K562 (cell line): Measurements from ENCODE around the gene PDE8B. TPM values are rescaled to one million over a fixed set of nuclear protein-coding genes. Genes with fewer than 3 reads are reported as not detected.

Experiments
- ATAC-seq: fragments of 200-7000 bp; cut with Tn5 transposase; 3 replicates; pipeline ENCODE4 v1.9.1; 2020; ENCODE audit warnings: moderate library complexity
- BruUV-seq: library from RNA; stranded (reverse); fragments of 400-500 nt; replicated peaks from 2 replicates; lab custom pipeline; 2021; lab: Mats Ljungman, UMichigan
- CTCF ChIA-PET: fragments of 300-600 bp; formaldehyde crosslinking; extraction: SDS; loops from one replicate; lab custom pipeline; 2021; ENCODE audit warnings: low intra/inter-chr PET ratio; lab: Yijun Ruan, JAX
- POLR2A ChIA-PET: fragments of 300-600, 350-650 bp; sonication (Branson Sonifier 250); formaldehyde crosslinking; extraction: SDS; loops from one replicate; lab custom pipeline; 2021; ENCODE audit warnings: antibody characterized with exemption, inconsistent platforms; lab: Yijun Ruan, JAX
- DNase-seq, 4 experiments: peaks; one replicate each; pipeline versions ENCODE4 v3.0.0 to v3.0.0-alpha.2; 2011 to 2018; ENCODE audit warnings: low spot score in 3 of 4, mixed read lengths in 3 of 4; ENCODE audit errors: extremely low read depth in 1 of 4
- FAIRE-seq: peaks from 2 replicates; lab custom pipeline; 2011; peaks lifted over from hg19 to GRCh38; lab: Jason Lieb, UNC
- H2AFZ ChIP-seq: 2 replicates; pipeline ENCODE4 v1.6.0; 2011; ENCODE audit warnings: low read depth, low read length, control low read depth, inconsistent platforms
- H3K27ac ChIP-seq: fragments of 200-600 bp; 3 replicates; pipeline ENCODE4 v1.8.0; 2011; ENCODE audit warnings: low read depth, mild to moderate bottlenecking, control low read depth, inconsistent platforms, low read length, moderate library complexity, mixed read lengths; ENCODE audit errors: extremely low read depth
- H3K27me3 ChIP-seq, 2 experiments: fragments of 300-600 bp in 1 of 2; 2 replicates in 1 of 2; 3 replicates in 1 of 2; pipeline versions ENCODE4 v1.6.0 to v1.8.0; 2011; ENCODE audit warnings: inconsistent platforms in 2 of 2, low read length in 2 of 2, mild to moderate bottlenecking in 1 of 2, mixed read lengths in 1 of 2, moderate library complexity in 1 of 2; ENCODE audit not compliant: control insufficient read depth in 2 of 2, insufficient read depth in 2 of 2
- H3K36me3 ChIP-seq: fragments of 300-600 bp; 3 replicates; pipeline ENCODE4 v1.8.0; 2011; ENCODE audit warnings: mild to moderate bottlenecking, low read length, inconsistent platforms; ENCODE audit not compliant: control insufficient read depth, insufficient read depth
- H3K4me1 ChIP-seq, 2 experiments: fragments of 200-600 bp in 1 of 2; replicated peaks in 1 of 2; 2 replicates in 1 of 2; 3 replicates in 1 of 2; pipeline versions ENCODE4 v1.5.1 to v1.8.0; 2011; ENCODE audit warnings: inconsistent platforms in 2 of 2, low read length in 2 of 2, mild to moderate bottlenecking in 1 of 2, mixed read lengths in 1 of 2, moderate library complexity in 1 of 2; ENCODE audit not compliant: control insufficient read depth in 2 of 2, insufficient read depth in 2 of 2
- H3K4me2 ChIP-seq: 2 replicates; pipeline ENCODE4 v1.6.1; 2011; ENCODE audit warnings: low read length, control low read depth, inconsistent platforms, mixed read lengths; ENCODE audit not compliant: insufficient read depth
- H3K4me3 ChIP-seq: fragments of 200-600 bp; sonication (generic), shearing (Covaris generic); 2 replicates; pipeline ENCODE4 v1.5.1; 2016; ENCODE audit warnings: control low read depth, inconsistent platforms
- H3K79me2 ChIP-seq: fragments of 200-600 bp; 3 replicates; pipeline ENCODE4 v1.8.0; 2011; ENCODE audit warnings: low read length, inconsistent platforms; ENCODE audit not compliant: control insufficient read depth, insufficient read depth
- H3K9ac ChIP-seq, 2 experiments: 2 replicates each; pipeline versions ENCODE4 v1.6.0 to v1.6.1; 2011; ENCODE audit warnings: low read depth in 2 of 2, low read length in 2 of 2, control low read depth in 1 of 2, inconsistent platforms in 1 of 2, mild to moderate bottlenecking in 1 of 2, mixed read lengths in 1 of 2; ENCODE audit not compliant: insufficient read depth in 1 of 2
- H3K9me1 ChIP-seq: one replicate; pipeline ENCODE4 v1.6.0; 2011; ENCODE audit warnings: inconsistent platforms, mild to moderate bottlenecking, low read length, moderate library complexity; ENCODE audit not compliant: control insufficient read depth, insufficient read depth
- H3K9me3 ChIP-seq: replicated peaks from 2 replicates; pipeline ENCODE4 v1.5.1; 2011; ENCODE audit warnings: low read depth, low read length, inconsistent platforms; ENCODE audit not compliant: control insufficient read depth, insufficient read depth
- H4K20me1 ChIP-seq: replicated peaks from 2 replicates; pipeline ENCODE4 v1.6.1; 2011; ENCODE audit warnings: low read length, inconsistent platforms, mixed read lengths; ENCODE audit not compliant: control insufficient read depth, insufficient read depth
- GTF2F1 ChIP-seq: IDR thresholded peaks from 2 replicates; pipeline ENCODE4 v1.6.1; 2011; ENCODE audit warnings: low read depth, low read length, improper control_type of control experiment
- MYNN ChIP-seq, 2 experiments: sonication (generic); formaldehyde crosslinking in 1 of 2; IDR thresholded peaks; 2 replicates each; pipeline versions ENCODE4 v1.5.0 to v1.6.1; 2016 to 2020; ENCODE audit warnings: antibody characterized with exemption in 1 of 2, missing genetic modification reagents in 1 of 2
- ZNF140 ChIP-seq: fragments of 250-450 bp; sonication (Bioruptor Pico); IDR thresholded peaks from 2 replicates; pipeline ENCODE4 v1.8.0; 2021; ENCODE audit warnings: moderate library complexity, mild to moderate bottlenecking, inconsistent platforms
- WGBS: fragments of 100-300 bp; shearing (Covaris generic); methylation state at CpG from one replicate; pipeline ENCODE4 v1.1.6; 2016; ENCODE audit warnings: low coverage, mixed read lengths; ENCODE audit not compliant: insufficient coverage; ENCODE audit errors: missing lambda C conversion rate; 5-methylcytosine and 5-hydroxymethylcytosine counted together
- in situ Hi-C: fragments of 300-500 bp; cut with MboI; formaldehyde crosslinking; loops from 4 replicates; pipeline ENCODE4 v1.15.0; 2018; ENCODE audit warnings: inconsistent platforms, mixed read lengths
- intact Hi-C: fragments of 100-400 bp; cut with micrococcal nuclease; formaldehyde crosslinking; loops from 2 replicates; pipeline ENCODE4 v1.14.2; 2022
- polyA plus RNA-seq, 8 experiments: library from polyadenylated mRNA; depleted of rRNA in 4 of 8; stranded (reverse) in 5 of 8; unstranded in 3 of 8; fragments of >200 nt; fragmentation: Nextera tagmentation in 2 of 8; fragmentation: Illumina TruSeq in 1 of 8; extraction: Ambion mirVana in 2 of 8; extraction: Trizol in 1 of 8; gene quantifications; 2 replicates each; pipeline versions ENCODE4 v1.2.1 to v1.2.3, GENCODE V29; 2011 to 2014; ENCODE audit warnings: inconsistent platforms in 1 of 8, missing spikeins in 1 of 8
- total RNA-seq, 7 experiments: library from RNA; depleted of rRNA in 6 of 7; stranded (reverse); fragments of >200 nt in 6 of 7; fragmentation: Illumina TruSeq in 2 of 7; extraction: Trizol in 2 of 7; gene quantifications; 2 replicates each; pipeline versions ENCODE4 v1.2.1 to v1.2.3, GENCODE V29; 2011 to 2021; ENCODE audit warnings: low replicate concordance in 1 of 7
- TF ChIP-seq, protein P1 (sequence below): fragments of 250-450 bp; sonication (Bioruptor Pico); IDR thresholded peaks from 2 replicates; pipeline ENCODE4 v1.4.0; 2020
- TF ChIP-seq, protein P2 (sequence below): sonication (generic); formaldehyde crosslinking; IDR thresholded peaks from 2 replicates; pipeline ENCODE4 v1.8.0; 2022; ENCODE audit warnings: missing genetic modification reagents, mild to moderate bottlenecking, borderline replicate concordance
- TF ChIP-seq, protein P3 (sequence below): fragments of 250-450 bp; sonication (Bioruptor Pico); IDR thresholded peaks from 2 replicates; pipeline ENCODE4 v1.4.0; 2020
- TF ChIP-seq, protein P4 (sequence below): fragments of 150-350 bp; conservative IDR thresholded peaks from 2 replicates; pipeline ENCODE4 v1.6.1; 2014; ENCODE audit warnings: low read length

Gene PDE8B
- total and polyA plus RNA-seq, 9 of the 15 experiments (the other 6 are each of a cell fraction or from before 2014, with no cell fraction given) = 0.15 to 0.28 TPM; not detected in 7

DNA sequence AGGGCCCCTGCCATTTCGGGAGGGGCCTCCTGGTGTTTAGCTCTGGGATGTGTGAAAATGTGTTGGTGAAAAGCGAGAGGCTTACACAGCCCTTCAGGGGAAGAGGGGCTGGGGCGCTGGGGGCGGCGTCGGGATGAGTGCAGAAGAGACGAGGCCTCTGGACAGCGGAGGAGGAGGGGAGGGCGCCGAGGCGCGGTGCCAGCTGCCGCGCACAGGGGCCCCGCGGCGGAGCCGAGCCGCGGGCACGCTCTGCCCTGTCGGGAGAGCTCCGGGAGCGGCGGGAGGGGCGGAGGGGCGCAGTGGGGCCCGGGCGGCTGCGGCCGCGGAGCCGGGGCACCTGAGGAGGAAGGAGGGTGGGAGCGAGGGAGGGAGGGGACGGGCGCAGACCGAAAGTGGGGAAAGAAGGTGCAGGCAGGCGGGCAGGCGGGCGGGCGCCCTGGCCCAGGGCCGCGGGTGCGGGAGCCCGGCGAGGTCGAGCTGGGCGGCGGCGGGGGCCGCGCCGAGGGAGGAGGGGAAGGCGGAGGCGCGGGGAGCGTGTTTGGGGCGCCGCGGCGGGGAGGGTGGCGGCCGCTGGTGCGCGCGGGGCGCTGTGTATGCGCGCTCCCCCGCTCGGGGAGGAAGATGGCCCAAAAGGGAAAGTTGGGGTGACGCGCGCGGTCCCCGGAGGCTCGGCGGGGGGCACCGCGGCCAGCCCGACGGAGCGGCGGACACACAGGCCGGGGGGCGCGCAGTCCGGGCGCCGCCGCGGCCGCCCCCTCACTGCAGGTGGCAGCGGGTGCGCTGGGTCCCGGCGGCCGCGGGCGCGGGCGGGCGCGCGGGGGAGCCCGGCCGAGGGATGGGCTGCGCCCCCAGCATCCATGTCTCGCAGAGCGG is at the start of gene PDE8B (continued):
- TF ChIP-seq ZNF140 (CRISPR knock-in tag) = no peak
- TF ChIP-seq, protein P1, sequence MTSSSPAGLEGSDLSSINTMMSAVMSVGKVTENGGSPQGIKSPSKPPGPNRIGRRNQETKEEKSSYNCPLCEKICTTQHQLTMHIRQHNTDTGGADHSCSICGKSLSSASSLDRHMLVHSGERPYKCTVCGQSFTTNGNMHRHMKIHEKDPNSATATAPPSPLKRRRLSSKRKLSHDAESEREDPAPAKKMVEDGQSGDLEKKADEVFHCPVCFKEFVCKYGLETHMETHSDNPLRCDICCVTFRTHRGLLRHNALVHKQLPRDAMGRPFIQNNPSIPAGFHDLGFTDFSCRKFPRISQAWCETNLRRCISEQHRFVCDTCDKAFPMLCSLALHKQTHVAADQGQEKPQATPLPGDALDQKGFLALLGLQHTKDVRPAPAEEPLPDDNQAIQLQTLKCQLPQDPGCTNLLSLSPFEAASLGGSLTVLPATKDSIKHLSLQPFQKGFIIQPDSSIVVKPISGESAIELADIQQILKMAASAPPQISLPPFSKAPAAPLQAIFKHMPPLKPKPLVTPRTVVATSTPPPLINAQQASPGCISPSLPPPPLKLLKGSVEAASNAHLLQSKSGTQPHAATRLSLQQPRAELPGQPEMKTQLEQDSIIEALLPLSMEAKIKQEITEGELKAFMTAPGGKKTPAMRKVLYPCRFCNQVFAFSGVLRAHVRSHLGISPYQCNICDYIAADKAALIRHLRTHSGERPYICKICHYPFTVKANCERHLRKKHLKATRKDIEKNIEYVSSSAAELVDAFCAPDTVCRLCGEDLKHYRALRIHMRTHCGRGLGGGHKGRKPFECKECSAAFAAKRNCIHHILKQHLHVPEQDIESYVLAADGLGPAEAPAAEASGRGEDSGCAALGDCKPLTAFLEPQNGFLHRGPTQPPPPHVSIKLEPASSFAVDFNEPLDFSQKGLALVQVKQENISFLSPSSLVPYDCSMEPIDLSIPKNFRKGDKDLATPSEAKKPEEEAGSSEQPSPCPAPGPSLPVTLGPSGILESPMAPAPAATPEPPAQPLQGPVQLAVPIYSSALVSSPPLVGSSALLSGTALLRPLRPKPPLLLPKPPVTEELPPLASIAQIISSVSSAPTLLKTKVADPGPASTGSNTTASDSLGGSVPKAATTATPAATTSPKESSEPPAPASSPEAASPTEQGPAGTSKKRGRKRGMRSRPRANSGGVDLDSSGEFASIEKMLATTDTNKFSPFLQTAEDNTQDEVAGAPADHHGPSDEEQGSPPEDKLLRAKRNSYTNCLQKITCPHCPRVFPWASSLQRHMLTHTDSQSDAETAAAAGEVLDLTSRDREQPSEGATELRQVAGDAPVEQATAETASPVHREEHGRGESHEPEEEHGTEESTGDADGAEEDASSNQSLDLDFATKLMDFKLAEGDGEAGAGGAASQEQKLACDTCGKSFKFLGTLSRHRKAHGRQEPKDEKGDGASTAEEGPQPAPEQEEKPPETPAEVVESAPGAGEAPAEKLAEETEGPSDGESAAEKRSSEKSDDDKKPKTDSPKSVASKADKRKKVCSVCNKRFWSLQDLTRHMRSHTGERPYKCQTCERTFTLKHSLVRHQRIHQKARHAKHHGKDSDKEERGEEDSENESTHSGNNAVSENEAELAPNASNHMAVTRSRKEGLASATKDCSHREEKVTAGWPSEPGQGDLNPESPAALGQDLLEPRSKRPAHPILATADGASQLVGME (CRISPR knock-in tag) = no peak

DNA sequence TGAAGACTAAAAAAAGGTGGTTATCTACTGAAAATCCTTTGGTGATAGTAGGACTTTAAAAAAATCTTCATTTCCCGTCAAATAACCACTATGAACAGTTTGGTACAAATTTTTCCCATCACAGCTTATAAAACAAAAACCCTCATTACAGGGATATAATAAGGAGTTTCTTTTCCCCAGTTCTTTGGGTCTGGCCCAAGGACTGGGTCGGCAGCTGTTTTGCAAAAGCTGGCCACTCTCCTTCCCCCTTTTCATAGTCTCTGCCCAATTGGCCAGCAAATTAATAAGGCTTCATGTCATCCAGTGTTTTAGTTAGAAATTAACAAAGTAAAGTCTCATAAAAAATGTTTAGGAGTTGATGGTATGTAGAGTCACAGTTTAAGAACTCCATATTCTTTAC is 47.0 kb upstream of the PDE8B start:
- in situ Hi-C loops = no loop called here
- CTCF ChIA-PET = no interaction called here
- no peak overlapping the region for H2AFZ ChIP-seq

More for the DNA sequence above, 47.0 kb upstream of the PDE8B start:
- Histone ChIP-seq H3K4me1 (peaks cover 0 to 5% of the 10 kb centered on the region in 2 experiments; a peak in 1 of 5 replicates), H4K20me1 (no peaks in the 10 kb centered on the region), H3K4me3 (no peak overlapping the region), H3K27ac (no peak overlapping the region), H3K9ac (no peak overlapping the region), H3K4me2 (no peak overlapping the region), H3K9me1 (no peaks in the 10 kb centered on the region), H3K79me2 (no peaks in the 10 kb centered on the region), H3K27me3 (peaks cover 2 to 17% of the 10 kb centered on the region in 2 experiments; a peak in 4 of 5 replicates), H3K9me3 (no peaks in the 10 kb centered on the region), H3K36me3 (no peaks in the 10 kb centered on the region)
- ATAC-seq = no peak
- no peak for DNase-seq
- no TSS peak for BruUV-seq
- POLR2A ChIA-PET = interaction anchor here (0.5 to 0.6 kb wide), 3 partner anchors 12 to 37 kb away, joined by 3 read pairs; no protein-coding TSS in a partner anchor
- FAIRE-seq = no peak
- 4% methylated on average over 2 of the region's 2 CpGs for WGBS
- TF ChIP-seq, protein P2, sequence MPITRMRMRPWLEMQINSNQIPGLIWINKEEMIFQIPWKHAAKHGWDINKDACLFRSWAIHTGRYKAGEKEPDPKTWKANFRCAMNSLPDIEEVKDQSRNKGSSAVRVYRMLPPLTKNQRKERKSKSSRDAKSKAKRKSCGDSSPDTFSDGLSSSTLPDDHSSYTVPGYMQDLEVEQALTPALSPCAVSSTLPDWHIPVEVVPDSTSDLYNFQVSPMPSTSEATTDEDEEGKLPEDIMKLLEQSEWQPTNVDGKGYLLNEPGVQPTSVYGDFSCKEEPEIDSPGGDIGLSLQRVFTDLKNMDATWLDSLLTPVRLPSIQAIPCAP (CRISPR knock-in tag) = no peak
- TF ChIP-seq MYNN (IDR thresholded peaks at IDR 0.05) (no peak), MYNN (CRISPR knock-in tag; IDR thresholded peaks at IDR 0.05) (no peak), GTF2F1 (no peak)
- TF ChIP-seq, protein P3, sequence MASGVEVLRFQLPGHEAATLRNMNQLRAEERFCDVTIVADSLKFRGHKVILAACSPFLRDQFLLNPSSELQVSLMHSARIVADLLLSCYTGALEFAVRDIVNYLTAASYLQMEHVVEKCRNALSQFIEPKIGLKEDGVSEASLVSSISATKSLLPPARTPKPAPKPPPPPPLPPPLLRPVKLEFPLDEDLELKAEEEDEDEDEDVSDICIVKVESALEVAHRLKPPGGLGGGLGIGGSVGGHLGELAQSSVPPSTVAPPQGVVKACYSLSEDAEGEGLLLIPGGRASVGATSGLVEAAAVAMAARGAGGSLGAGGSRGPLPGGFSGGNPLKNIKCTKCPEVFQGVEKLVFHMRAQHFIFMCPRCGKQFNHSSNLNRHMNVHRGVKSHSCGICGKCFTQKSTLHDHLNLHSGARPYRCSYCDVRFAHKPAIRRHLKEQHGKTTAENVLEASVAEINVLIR = no peak
- TF ChIP-seq, protein P4, sequence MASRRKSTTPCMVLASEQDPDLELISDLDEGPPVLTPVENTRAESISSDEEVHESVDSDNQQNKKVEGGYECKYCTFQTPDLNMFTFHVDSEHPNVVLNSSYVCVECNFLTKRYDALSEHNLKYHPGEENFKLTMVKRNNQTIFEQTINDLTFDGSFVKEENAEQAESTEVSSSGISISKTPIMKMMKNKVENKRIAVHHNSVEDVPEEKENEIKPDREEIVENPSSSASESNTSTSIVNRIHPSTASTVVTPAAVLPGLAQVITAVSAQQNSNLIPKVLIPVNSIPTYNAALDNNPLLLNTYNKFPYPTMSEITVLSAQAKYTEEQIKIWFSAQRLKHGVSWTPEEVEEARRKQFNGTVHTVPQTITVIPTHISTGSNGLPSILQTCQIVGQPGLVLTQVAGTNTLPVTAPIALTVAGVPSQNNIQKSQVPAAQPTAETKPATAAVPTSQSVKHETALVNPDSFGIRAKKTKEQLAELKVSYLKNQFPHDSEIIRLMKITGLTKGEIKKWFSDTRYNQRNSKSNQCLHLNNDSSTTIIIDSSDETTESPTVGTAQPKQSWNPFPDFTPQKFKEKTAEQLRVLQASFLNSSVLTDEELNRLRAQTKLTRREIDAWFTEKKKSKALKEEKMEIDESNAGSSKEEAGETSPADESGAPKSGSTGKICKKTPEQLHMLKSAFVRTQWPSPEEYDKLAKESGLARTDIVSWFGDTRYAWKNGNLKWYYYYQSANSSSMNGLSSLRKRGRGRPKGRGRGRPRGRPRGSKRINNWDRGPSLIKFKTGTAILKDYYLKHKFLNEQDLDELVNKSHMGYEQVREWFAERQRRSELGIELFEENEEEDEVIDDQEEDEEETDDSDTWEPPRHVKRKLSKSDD = no peak
- intact Hi-C loops = no loop called here
